ENCODE results near the gene WDR19. TPM values are rescaled to one million over a fixed set of nuclear protein-coding genes. Genes with fewer than 3 reads are reported as not detected.
A peak's percentile ranks its signal among the peaks of the same experiment; 100 is the strongest.
"Not testable (repeated sequence)": the region's sequence is repeated elsewhere in the genome, so short reads cannot be mapped to it uniquely, and the experiment has no call there.

The WDR19 gene
- total RNA-seq (2022) (9.5 and 11.9 TPM in 2 replicates), Bru-seq, nascent RNA (percentile 44 among the genes with signal in this experiment), BruChase-seq, experiment 1, labeled RNA remaining after a 2-hour chase (percentile 47 among the genes with signal in this experiment), BruChase-seq, experiment 2, labeled RNA remaining after a 6-hour chase (percentile 48 among the genes with signal in this experiment)
- long read RNA-seq, full-length matches to known transcripts = 3 of 6 reads
- long read RNA-seq, partial matches to known transcripts = 1 of 6 reads
- long read RNA-seq, other reads (novel, unspliced or antisense) = 2 of 6 reads

DNA sequence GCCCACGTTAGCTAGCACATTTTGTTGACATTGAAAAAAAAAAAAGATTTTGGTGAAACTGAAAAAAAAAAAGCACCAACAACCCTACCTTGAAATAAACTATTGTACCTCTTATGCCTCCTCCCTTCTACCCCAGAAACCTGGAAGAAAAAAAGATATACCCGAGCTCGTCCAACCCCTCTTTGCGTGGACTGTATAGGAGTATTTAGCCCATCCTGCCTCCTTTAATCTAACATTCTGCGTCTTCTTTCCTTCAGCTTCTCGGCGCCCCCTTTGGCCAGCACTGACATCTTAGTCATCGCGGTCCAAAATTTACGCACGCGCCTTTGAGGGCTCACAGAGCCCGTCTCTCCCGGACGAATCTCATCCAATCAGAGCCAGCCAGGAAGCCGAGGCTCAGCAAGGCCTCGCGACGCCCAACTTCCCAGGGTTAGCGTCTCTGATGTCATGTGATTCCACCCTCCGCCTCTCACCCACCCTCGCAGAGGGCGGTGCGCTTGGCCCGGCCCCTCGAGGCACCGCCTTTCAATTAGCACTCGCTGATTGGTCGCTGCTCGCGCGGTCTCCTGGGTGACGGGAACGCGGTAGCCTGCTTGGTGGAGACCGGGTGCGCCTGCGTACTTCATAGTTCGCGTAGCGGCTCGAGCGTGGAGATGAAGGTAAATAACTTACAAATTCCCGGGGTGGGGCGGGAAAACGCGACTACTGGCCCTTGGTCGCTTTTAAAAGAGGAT is at the start of gene WDR19:
Gene WDR19, plus strand, starts transcription at position 625 of the 734 bp plus-strand sequence. Its CDS starts 29 bp downstream, at position 654.
- Mint-ChIP-seq H3K4me3 (ENCODE audit: unreplicated experiment) (no peak within 1 kb of the TSS), H3K27ac (ENCODE audit: unreplicated experiment) (no peak within 1 kb of the TSS), H3K4me1 (ENCODE audit: low read depth, unreplicated experiment) (no peaks in the 10 kb centered on the region), H3K9me3 (ENCODE audit: unreplicated experiment) (no peaks in the 10 kb centered on the region), H3K36me3 (ENCODE audit: insufficient read depth, unreplicated experiment) (no peaks in the 10 kb centered on the region), H3K27me3 (ENCODE audit: insufficient read depth, unreplicated experiment) (peaks cover 2% of the 10 kb centered on the region)
- TF ChIP-seq CTCF (IDR thresholded peaks at IDR 0.05; ENCODE audit: insufficient read depth in 1 of 2, low read depth in 1 of 2, low read length in 1 of 2, severe bottlenecking in 1 of 2, unreplicated experiment in 1 of 2) = peak; percentile 36 to 54
- no peaks in the 10 kb centered on the region for H3K27me3 ChIP-seq (replicated peaks; ENCODE audit: control insufficient read depth, insufficient read depth, low read length)
- no peaks in the 10 kb centered on the region for H3K9me3 ChIP-seq
- BruUV-seq (replicated peaks) = no TSS peak
- no peaks in the 10 kb centered on the region for H3K36me3 ChIP-seq (ENCODE audit: control insufficient read depth, insufficient read depth, low read length)
- intact Hi-C loops (cut with micrococcal nuclease; ENCODE audit: unreplicated experiment) = loop anchor here (1.0 to 2.0 kb wide), 2 partner anchors 185 to 278 kb away; partner anchors contain the start of gene RFC1
- H3K4me1 ChIP-seq = peaks cover 5% of the 10 kb centered on the region; the same call in 1 of the 2 replicates
- peak within 1 kb of the TSS; percentile 56 for H3K4me3 ChIP-seq (ENCODE audit: low read depth, low read length)
- peak; percentile 98 for DNase-seq
- POLR2A ChIA-PET = interaction anchor here (0.6 kb wide), 1 partner anchor 269 kb away, joined by 6 read pairs; no protein-coding TSS in a partner anchor
- CTCF ChIA-PET = interaction anchor here (0.6 to 1.9 kb wide), 6 partner anchors 103 to 1156 kb away, joined by 3 to 6 read pairs (median 4); partner anchors contain the start of gene RFC1

DNA sequence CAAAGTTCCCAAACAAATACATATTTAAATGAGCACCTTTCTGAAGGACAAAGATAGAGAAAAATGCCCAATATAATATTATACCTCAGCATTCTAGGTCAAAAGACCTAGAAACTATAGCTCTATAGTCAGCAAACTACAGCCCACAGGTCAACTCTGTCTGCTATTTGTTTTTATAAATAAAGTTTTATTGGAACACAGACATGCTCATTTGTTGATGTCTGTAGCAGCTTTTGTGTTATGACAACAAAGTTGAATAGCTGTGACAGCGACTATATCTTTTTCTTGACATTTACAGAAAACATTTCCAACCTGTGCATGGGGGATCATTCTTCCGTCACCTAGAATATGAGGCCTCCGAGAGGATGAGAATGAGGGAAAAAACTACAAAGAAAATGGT is 48.7 kb upstream of the WDR19 start:
- H3K4me3 Mint-ChIP-seq (ENCODE audit: unreplicated experiment) = no peak overlapping the region
- CTCF ChIA-PET = interaction anchor here (0.7 to 2.7 kb wide), 2 partner anchors 228 to 230 kb away, joined by 3 to 85 read pairs; no protein-coding TSS in a partner anchor
- Histone ChIP-seq H3K4me1 (peaks cover 8% of the 10 kb centered on the region; the same call in 1 of the 2 replicates), H3K9me3 (no peaks in the 10 kb centered on the region), H3K27me3 (replicated peaks; ENCODE audit: control insufficient read depth, insufficient read depth, low read length) (no peaks in the 10 kb centered on the region), H3K4me3 (ENCODE audit: low read depth, low read length) (no peak overlapping the region), H3K36me3 (ENCODE audit: control insufficient read depth, insufficient read depth, low read length) (no peaks in the 10 kb centered on the region)
- DNase-seq = no peak
- no peak overlapping the region for H3K27ac Mint-ChIP-seq (ENCODE audit: unreplicated experiment)
- POLR2A ChIA-PET = no interaction called here
- H3K27me3 Mint-ChIP-seq (ENCODE audit: insufficient read depth, unreplicated experiment) = no peaks in the 10 kb centered on the region
- peaks cover 11% of the 10 kb centered on the region for H3K36me3 Mint-ChIP-seq (ENCODE audit: insufficient read depth, unreplicated experiment)
- no peak for TF ChIP-seq CTCF (IDR thresholded peaks at IDR 0.05; ENCODE audit: insufficient read depth in 1 of 2, low read depth in 1 of 2, low read length in 1 of 2, severe bottlenecking in 1 of 2, unreplicated experiment in 1 of 2)
- no peaks in the 10 kb centered on the region for H3K4me1 Mint-ChIP-seq (ENCODE audit: low read depth, unreplicated experiment)
- intact Hi-C loops (cut with micrococcal nuclease; ENCODE audit: unreplicated experiment) = no loop called here
- no TSS peak for BruUV-seq (replicated peaks)
- no peaks in the 10 kb centered on the region for H3K9me3 Mint-ChIP-seq (ENCODE audit: unreplicated experiment)

- peak in 1 of 2 experiments; percentile 3 for DNase-seq
- Mint-ChIP-seq H3K4me1 (ENCODE audit: low read depth, unreplicated experiment) (no peaks in the 10 kb centered on the region), H3K36me3 (ENCODE audit: insufficient read depth, unreplicated experiment) (peaks cover 8% of the 10 kb centered on the region), H3K4me3 (ENCODE audit: unreplicated experiment) (peak overlapping the region; percentile 1), H3K27me3 (ENCODE audit: insufficient read depth, unreplicated experiment) (no peaks in the 10 kb centered on the region), H3K27ac (ENCODE audit: unreplicated experiment) (peak overlapping the region; percentile 7), H3K9me3 (ENCODE audit: unreplicated experiment) (no peaks in the 10 kb centered on the region)
- intact Hi-C loops (cut with micrococcal nuclease; ENCODE audit: unreplicated experiment) = loop anchor here (1.0 kb wide), 2 partner anchors 90 to 230 kb away; no protein-coding TSS in a partner anchor
- H3K36me3 ChIP-seq (ENCODE audit: control insufficient read depth, insufficient read depth, low read length) = no peaks in the 10 kb centered on the region
- H3K4me3 ChIP-seq (ENCODE audit: low read depth, low read length) = peak overlapping the region; percentile 11; the same call in 1 of the 2 replicates
- ChIA-PET POLR2A (interaction anchor here (0.6 kb wide), 1 partner anchor 530 kb away, joined by 3 read pairs; no protein-coding TSS in a partner anchor), CTCF (interaction anchor here (0.6 to 2.7 kb wide), 12 partner anchors 27 to 376 kb away, joined by 3 to 85 read pairs (median 3); no protein-coding TSS in a partner anchor)
- no peaks in the 10 kb centered on the region for H3K9me3 ChIP-seq
- TF ChIP-seq CTCF (IDR thresholded peaks at IDR 0.05; ENCODE audit: insufficient read depth in 1 of 2, low read depth in 1 of 2, low read length in 1 of 2, severe bottlenecking in 1 of 2, unreplicated experiment in 1 of 2) = no peak
- H3K27me3 ChIP-seq (replicated peaks; ENCODE audit: control insufficient read depth, insufficient read depth, low read length) = no peaks in the 10 kb centered on the region
- H3K4me1 ChIP-seq = peaks cover 8% of the 10 kb centered on the region; the same call in 1 of the 2 replicates
- BruUV-seq (replicated peaks) = no TSS peak
Measured at GRCh38 chr4:39134683-39135306, 47.5 kb upstream of the WDR19 start.

GRCh38 chr4:39138227-39138626 is 44.1 kb upstream of the WDR19 start:
- H3K4me1 Mint-ChIP-seq (ENCODE audit: low read depth, unreplicated experiment); H3K9me3 ChIP-seq; DNase-seq; H3K27ac Mint-ChIP-seq (ENCODE audit: unreplicated experiment); H3K4me3 ChIP-seq (ENCODE audit: low read depth, low read length); H3K27me3 Mint-ChIP-seq (ENCODE audit: insufficient read depth, unreplicated experiment); H3K4me1 ChIP-seq; H3K9me3 Mint-ChIP-seq (ENCODE audit: unreplicated experiment); H3K36me3 ChIP-seq (ENCODE audit: control insufficient read depth, insufficient read depth, low read length); H3K4me3 Mint-ChIP-seq (ENCODE audit: unreplicated experiment); H3K27me3 ChIP-seq (replicated peaks; ENCODE audit: control insufficient read depth, insufficient read depth, low read length); intact Hi-C loops (cut with micrococcal nuclease; ENCODE audit: unreplicated experiment); POLR2A ChIA-PET; BruUV-seq (replicated peaks); H3K36me3 Mint-ChIP-seq (ENCODE audit: insufficient read depth, unreplicated experiment): not testable (repeated sequence)
- CTCF ChIA-PET = interaction anchor here (0.6 kb wide), 2 partner anchors 238 to 298 kb away, joined by 3 read pairs; no protein-coding TSS in a partner anchor

Data from Caco-2 (cell line).